Endothelial cell of umbilical vein (primary cell): ENCODE results near the gene KIF17. TPM values are rescaled to one million over a fixed set of nuclear protein-coding genes. Genes with fewer than 3 reads are reported as not detected.
A peak's percentile ranks its signal among the peaks of the same experiment; 100 is the strongest.

ENCODE experiments used
- BruUV-seq: library from RNA; stranded (reverse); fragments of 400-500 nt; replicated peaks from 2 replicates; lab custom pipeline; 2021; lab: Mats Ljungman, UMichigan
- CTCF ChIA-PET: fragments of 300-600, 350-600 bp; sonication (Branson Sonifier 250); formaldehyde crosslinking; loops from one replicate; lab custom pipeline; 2021; ENCODE audit warnings: antibody characterized with exemption, inconsistent platforms; lab: Charles Lee
- POLR2A ChIA-PET: fragments of 300-600, 350-600 bp; sonication (Branson Sonifier 250); formaldehyde crosslinking; loops from one replicate; lab custom pipeline; 2021; ENCODE audit warnings: antibody characterized with exemption, inconsistent platforms; lab: Charles Lee
- DNase-seq: peaks from one replicate; pipeline ENCODE4 v3.0.0-alpha.2; 2011; ENCODE audit warnings: low read depth, low spot score
- FAIRE-seq: peaks from 2 replicates; lab custom pipeline; 2011; peaks lifted over from hg19 to GRCh38; lab: Jason Lieb, UNC
- H2AFZ ChIP-seq: 2 replicates; pipeline ENCODE4 v1.6.0; 2012; ENCODE audit warnings: low read depth, low read length, control low read depth, inconsistent platforms
- H3K27ac ChIP-seq: 2 replicates; pipeline ENCODE4 v1.5.1; 2011; ENCODE audit warnings: low read depth, mild to moderate bottlenecking, control low read depth, low read length, moderate library complexity; ENCODE audit not compliant: insufficient read depth
- H3K27me3 ChIP-seq, 2 experiments: 2 replicates each; pipeline versions ENCODE4 v1.6.0 to v1.6.1; 2011; ENCODE audit warnings: low read length in 2 of 2, mixed read lengths in 1 of 2; ENCODE audit not compliant: control insufficient read depth in 2 of 2, insufficient read depth in 2 of 2
- H3K36me3 ChIP-seq, 2 experiments: 2 replicates in 1 of 2; 3 replicates in 1 of 2; pipeline ENCODE4 v1.5.1; 2011; ENCODE audit warnings: low read length in 2 of 2, mild to moderate bottlenecking in 1 of 2, moderate library complexity in 1 of 2; ENCODE audit not compliant: control insufficient read depth in 2 of 2, insufficient read depth in 2 of 2; ENCODE audit errors: extremely low read depth in 1 of 2
- H3K4me1 ChIP-seq: 3 replicates; pipeline ENCODE4 v1.5.1; 2011; ENCODE audit warnings: mild to moderate bottlenecking, low read length; ENCODE audit not compliant: control insufficient read depth, insufficient read depth; ENCODE audit errors: extremely low read depth
- H3K4me2 ChIP-seq: 2 replicates; pipeline ENCODE4 v1.6.1; 2011; ENCODE audit warnings: low read length, control low read depth, mixed read lengths; ENCODE audit not compliant: insufficient read depth
- H3K4me3 ChIP-seq, 3 experiments: fragments of 200-600 bp in 1 of 3; sonication (generic), shearing (Covaris generic) in 1 of 3; replicated peaks in 1 of 3; 2 replicates each; pipeline ENCODE4 v1.5.1; 2011 to 2016; ENCODE audit warnings: control low read depth in 3 of 3, low read length in 3 of 3, mild to moderate bottlenecking in 2 of 3, inconsistent platforms in 1 of 3, low read depth in 1 of 3, moderate library complexity in 1 of 3; ENCODE audit not compliant: insufficient read depth in 1 of 3
- H3K79me2 ChIP-seq: 2 replicates; pipeline ENCODE4 v1.6.0; 2012; ENCODE audit warnings: low read length, inconsistent platforms; ENCODE audit not compliant: control insufficient read depth, insufficient read depth
- H3K9ac ChIP-seq: replicated peaks from 2 replicates; pipeline ENCODE3; 2011; ENCODE audit warnings: low read length, control low read depth; ENCODE audit not compliant: insufficient read depth; ENCODE audit errors: extremely low read depth
- H3K9me1 ChIP-seq: replicated peaks from 3 replicates; pipeline ENCODE4 v1.6.0; 2011; ENCODE audit warnings: mild to moderate bottlenecking, low read length; ENCODE audit not compliant: control insufficient read depth, insufficient read depth; ENCODE audit errors: extremely low read depth
- H3K9me3 ChIP-seq: replicated peaks from 2 replicates; pipeline ENCODE4 v1.5.1; 2012; ENCODE audit warnings: low read length, inconsistent platforms; ENCODE audit not compliant: control insufficient read depth, insufficient read depth
- H4K20me1 ChIP-seq: replicated peaks from 2 replicates; pipeline ENCODE3; 2011; ENCODE audit warnings: mild to moderate bottlenecking, low read length; ENCODE audit not compliant: control insufficient read depth, insufficient read depth; ENCODE audit errors: extremely low read depth
- FOS ChIP-seq: IDR thresholded peaks from 2 replicates; pipeline ENCODE4 v1.6.1; 2011; ENCODE audit warnings: mild to moderate bottlenecking, low read length, moderate library complexity, borderline replicate concordance; ENCODE audit not compliant: insufficient read depth
- GATA2 ChIP-seq: IDR thresholded peaks from 2 replicates; pipeline ENCODE4 v1.7.0; 2011; ENCODE audit warnings: low read depth, mild to moderate bottlenecking, moderate library complexity, mixed read lengths, low read length; ENCODE audit not compliant: insufficient read length, insufficient read depth
- JUN ChIP-seq: IDR thresholded peaks from 2 replicates; pipeline ENCODE4 v1.6.1; 2011; ENCODE audit warnings: borderline replicate concordance, low read depth; ENCODE audit not compliant: insufficient read length, insufficient read depth
- POLR2A ChIP-seq: IDR thresholded peaks from 2 replicates; pipeline ENCODE4 v1.6.1; 2012; ENCODE audit warnings: low read depth, mild to moderate bottlenecking, control low read depth, low read length
- dilution Hi-C: fragments of 300-500 bp; cut with MboI; formaldehyde crosslinking; loops from one replicate; pipeline ENCODE4 v1.15.0; 2019; ENCODE audit warnings: low sequenced_read_pairs; ENCODE audit not compliant: extremely low pct_ligation_motif_present
- intact Hi-C: fragments of 100-400 bp; cut with micrococcal nuclease; formaldehyde crosslinking; loops from one replicate; pipeline ENCODE4 v1.10.0; 2022
- polyA plus RNA-seq, 4 experiments: library from polyadenylated mRNA; depleted of rRNA in 3 of 4; stranded (reverse) in 3 of 4; unstranded in 1 of 4; fragments of >200 nt; gene quantifications; 2 replicates each; pipeline versions ENCODE4 v1.2.1 to v1.2.3, GENCODE V29; 2011 to 2012; ENCODE audit warnings: missing spikeins in 1 of 4
- total RNA-seq: library from RNA; stranded (reverse); gene quantifications from 2 replicates; pipeline ENCODE4 v1.2.3, GENCODE V29; 2021
- TF ChIP-seq, protein P1 (sequence below): IDR thresholded peaks from 2 replicates; pipeline ENCODE4 v1.6.1; 2011; ENCODE audit not compliant: insufficient read depth, insufficient read length
- TF ChIP-seq, protein P2 (sequence below), 2 donors: IDR thresholded peaks; 1 replicate in 1 of 2; 2 replicates in 1 of 2; pipeline ENCODE4 v1.5.1; 2011; ENCODE audit warnings: low read length in 2 of 2, mild to moderate bottlenecking in 2 of 2, moderate library complexity in 2 of 2, control low read depth in 1 of 2, inconsistent platforms in 1 of 2, low read depth in 1 of 2; ENCODE audit not compliant: insufficient read depth in 1 of 2; ENCODE audit errors: extremely low read depth in 1 of 2

Gene KIF17
- total and polyA plus RNA-seq, 2 donors (not counting 3 experiments of a cell fraction or from before 2014, with no cell fraction given), result 1.1 to 1.5 TPM

DNA sequence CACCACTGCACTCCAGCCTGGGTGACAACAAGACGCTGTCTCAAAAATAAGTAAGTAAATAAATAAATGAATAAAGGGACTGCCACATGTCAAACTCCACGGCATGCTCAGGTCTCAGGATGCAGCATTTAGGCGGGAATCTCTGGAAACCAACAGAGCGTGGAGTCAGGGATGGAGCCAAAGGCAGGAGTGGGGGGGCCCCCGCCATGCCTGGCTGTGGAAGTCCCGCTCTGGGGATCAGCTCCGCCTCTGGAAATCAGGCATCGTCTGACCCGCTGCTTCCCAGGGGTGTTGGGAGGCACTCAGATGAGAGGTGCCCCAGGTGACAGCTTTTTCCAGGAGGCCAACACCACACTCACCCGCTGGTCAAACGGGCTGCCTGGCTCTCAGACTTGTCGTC lies 20.2 kb downstream of the KIF17 start:
- no peaks in the 10 kb centered on the region for H3K9me3 ChIP-seq
- H3K36me3 ChIP-seq, result no peaks in the 10 kb centered on the region
- intact Hi-C loops, result loop anchor here (5.0 to 10.0 kb wide), 2 partner anchors 90 to 377 kb away; partner anchors contain the start of gene HP1BP3
- H3K9me1 ChIP-seq, result no peaks in the 10 kb centered on the region
- no peak overlapping the region for H3K9ac ChIP-seq
- TF ChIP-seq FOS (no peak), GATA2 (no peak), JUN (no peak)
- TF ChIP-seq, protein P1, sequence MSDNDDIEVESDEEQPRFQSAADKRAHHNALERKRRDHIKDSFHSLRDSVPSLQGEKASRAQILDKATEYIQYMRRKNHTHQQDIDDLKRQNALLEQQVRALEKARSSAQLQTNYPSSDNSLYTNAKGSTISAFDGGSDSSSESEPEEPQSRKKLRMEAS, result no peak
- H3K79me2 ChIP-seq, result no peaks in the 10 kb centered on the region
- dilution Hi-C loops, result no loop called here
- H3K27ac ChIP-seq, result no peak overlapping the region
- BruUV-seq, result no TSS peak
- POLR2A ChIA-PET, result no interaction called here
- H2AFZ ChIP-seq, result no peak overlapping the region
- no peaks in the 10 kb centered on the region for H4K20me1 ChIP-seq
- CTCF ChIA-PET, result interaction anchor here (1.0 to 5.1 kb wide), 20 partner anchors 9 to 673 kb away, joined by 3 to 150 read pairs (median 6); partner anchors contain the start of genes HP1BP3, KIF17 and SH2D5
- FAIRE-seq (no peak), DNase-seq (no peak)
- H3K4me3 ChIP-seq, result no peak overlapping the region
- H3K27me3 ChIP-seq, result no peaks in the 10 kb centered on the region
- peaks cover 4% of the 10 kb centered on the region for H3K4me1 ChIP-seq
- no peak overlapping the region for H3K4me2 ChIP-seq

DNA sequence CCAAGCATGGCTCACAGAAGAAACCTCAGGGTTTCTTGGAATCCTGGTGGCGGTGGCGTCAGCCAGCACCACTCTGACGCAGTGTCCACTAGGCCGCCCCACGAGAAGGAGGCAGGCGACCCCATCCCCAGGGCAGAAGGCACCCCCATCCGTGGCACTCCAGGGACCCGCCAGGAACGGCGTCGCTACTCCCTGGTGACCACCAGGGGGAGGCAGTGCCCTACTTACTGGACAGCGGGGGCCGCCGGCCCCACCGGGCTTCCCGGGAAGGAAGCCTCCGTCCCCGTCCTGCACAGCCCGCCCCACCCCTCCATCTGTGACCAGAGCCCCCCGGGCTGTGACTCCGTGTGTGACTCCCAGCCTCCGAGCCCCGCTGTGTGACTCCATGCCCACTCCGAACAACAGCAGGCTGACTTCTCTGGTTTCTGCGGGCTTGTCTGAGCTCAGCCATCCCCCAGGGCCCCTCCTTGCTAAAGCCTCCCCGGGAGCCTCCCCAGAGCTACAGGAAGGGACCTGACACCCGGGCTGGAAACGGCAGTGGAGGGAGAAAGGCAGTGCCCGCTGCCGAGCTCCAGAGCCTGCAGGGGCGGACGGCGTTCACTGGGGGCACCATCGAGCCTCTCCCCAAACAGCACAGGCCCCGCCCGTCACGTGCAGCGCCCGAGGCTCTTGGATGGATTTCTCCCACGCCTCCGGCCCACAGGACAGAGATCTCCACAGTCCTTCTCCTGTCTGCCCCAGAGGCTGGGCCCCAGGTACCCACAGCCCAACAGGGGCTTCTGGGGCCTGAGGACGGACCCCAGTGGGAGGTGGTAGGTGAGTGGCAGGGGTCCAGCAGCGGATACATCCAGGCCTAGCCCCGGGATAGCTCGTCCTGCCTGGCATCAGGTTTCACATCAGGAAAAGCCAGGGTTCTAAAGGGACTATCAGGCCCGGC lies 21.1 kb downstream of the KIF17 start:
- H3K79me2 ChIP-seq, result no peaks in the 10 kb centered on the region
- FAIRE-seq, result peak; percentile 83
- H4K20me1 ChIP-seq, result no peaks in the 10 kb centered on the region
- ChIA-PET POLR2A (interaction anchor here (0.6 kb wide), 1 partner anchor 498 kb away, joined by 3 read pairs; no protein-coding TSS in a partner anchor), CTCF (interaction anchor here (0.5 to 5.1 kb wide), 42 partner anchors 11 to 1301 kb away, joined by 3 to 150 read pairs (median 4); partner anchors contain the start of genes HP1BP3, KIF17 and SH2D5)
- H3K9ac ChIP-seq, result peak overlapping the region; percentile 68
- TF ChIP-seq POLR2A (no peak), GATA2 (no peak)
- TF ChIP-seq, protein P1, result peak; percentile 79
- TF ChIP-seq, protein P2, sequence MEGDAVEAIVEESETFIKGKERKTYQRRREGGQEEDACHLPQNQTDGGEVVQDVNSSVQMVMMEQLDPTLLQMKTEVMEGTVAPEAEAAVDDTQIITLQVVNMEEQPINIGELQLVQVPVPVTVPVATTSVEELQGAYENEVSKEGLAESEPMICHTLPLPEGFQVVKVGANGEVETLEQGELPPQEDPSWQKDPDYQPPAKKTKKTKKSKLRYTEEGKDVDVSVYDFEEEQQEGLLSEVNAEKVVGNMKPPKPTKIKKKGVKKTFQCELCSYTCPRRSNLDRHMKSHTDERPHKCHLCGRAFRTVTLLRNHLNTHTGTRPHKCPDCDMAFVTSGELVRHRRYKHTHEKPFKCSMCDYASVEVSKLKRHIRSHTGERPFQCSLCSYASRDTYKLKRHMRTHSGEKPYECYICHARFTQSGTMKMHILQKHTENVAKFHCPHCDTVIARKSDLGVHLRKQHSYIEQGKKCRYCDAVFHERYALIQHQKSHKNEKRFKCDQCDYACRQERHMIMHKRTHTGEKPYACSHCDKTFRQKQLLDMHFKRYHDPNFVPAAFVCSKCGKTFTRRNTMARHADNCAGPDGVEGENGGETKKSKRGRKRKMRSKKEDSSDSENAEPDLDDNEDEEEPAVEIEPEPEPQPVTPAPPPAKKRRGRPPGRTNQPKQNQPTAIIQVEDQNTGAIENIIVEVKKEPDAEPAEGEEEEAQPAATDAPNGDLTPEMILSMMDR (IDR thresholded peaks at IDR 0.05; ENCODE audit: extremely low read depth in 1 of 2, insufficient read depth in 1 of 2, low read depth in 1 of 2, low read length in 2 of 2), result peak; percentile 65 to 96
- H2AFZ ChIP-seq, result peak overlapping the region; percentile 99
- H3K9me3 ChIP-seq, result no peaks in the 10 kb centered on the region
- dilution Hi-C loops, result no loop called here
- H3K9me1 ChIP-seq, result no peaks in the 10 kb centered on the region
- H3K36me3 ChIP-seq, result no peaks in the 10 kb centered on the region
- DNase-seq, result peak; percentile 86
- peak overlapping the region; percentile 34 to 45 (median 38) for H3K4me3 ChIP-seq
- intact Hi-C loops, result loop anchor here (1.0 to 10.0 kb wide), 5 partner anchors 37 to 672 kb away; partner anchors contain the start of gene HP1BP3
- peak overlapping the region; percentile 70 for H3K4me2 ChIP-seq
- BruUV-seq, result no TSS peak
- peaks cover 4% of the 10 kb centered on the region for H3K4me1 ChIP-seq
- no peaks in the 10 kb centered on the region for H3K27me3 ChIP-seq
- peak overlapping the region; percentile 44 for H3K27ac ChIP-seq
